ENCODE results near the gene JTB. TPM values are rescaled to one million over a fixed set of nuclear protein-coding genes. Genes with fewer than 3 reads are reported as not detected.

JTB gene
- total RNA-seq, 2 donors from 2014 or later: 151 to 177 TPM

- no peak for DNase-seq
- 86 to 95% methylated on average over 8 to 11 of the region's 11 CpGs for WGBS, 2 donors
- H3K36me3 ChIP-seq (replicated peaks in 1 of 2; ENCODE audit: insufficient read depth in 1 of 2, low read depth in 2 of 2): peaks cover 0 to 16% of the 10 kb centered on the region in 2 donors
Observed at GRCh38 chr1:153951183-153951582, 26.3 kb downstream of the JTB start.

GRCh38 chr1:153946622-153947241 lies 30.7 kb downstream of the JTB start, which contains the start of gene DENND4B:
DENND4B (minus strand) TSS chr1:153946718; CDS start chr1:153944374, 2,344 bp downstream.
- peak; percentile 91 for ATAC-seq
- H3K27ac ChIP-seq: peak within 1 kb of the TSS; percentile 79 to 95 (median 90)
- H3K4me1 ChIP-seq: peaks cover 26% of the 10 kb centered on the region
- 16 to 36% methylated on average over 6 to 13 of the region's 28 CpGs for WGBS, 2 donors
- H3K27me3 ChIP-seq: no peaks in the 10 kb centered on the region
- H3K36me3 ChIP-seq (replicated peaks in 1 of 2; ENCODE audit: insufficient read depth in 1 of 2, low read depth in 2 of 2): peaks cover 0 to 12% of the 10 kb centered on the region in 2 donors
- DNase-seq: peak; percentile 80 to 86 (median 84)
- H3K9me3 ChIP-seq: no peaks in the 10 kb centered on the region
- H3K4me3 ChIP-seq: peak within 1 kb of the TSS; percentile 32 to 74
- intact Hi-C loops (cut with DNase I): loop anchor here (10.0 kb wide), 1 partner anchor 142 kb away; no protein-coding TSS in a partner anchor
- peak; percentile 89 to 99 (median 97) for TF ChIP-seq CTCF (IDR thresholded peaks at IDR 0.05)
- no peak for TF ChIP-seq POLR2A (IDR thresholded peaks at IDR 0.05)

More at GRCh38 chr1:153951183-153951582, 26.3 kb downstream of the JTB start:
- intact Hi-C loops (cut with DNase I): no loop called here
- no peak overlapping the region for H3K4me3 ChIP-seq
- no peak overlapping the region for H3K27ac ChIP-seq
- no peaks in the 10 kb centered on the region for H3K9me3 ChIP-seq
- no peak for ATAC-seq
- TF ChIP-seq CTCF (IDR thresholded peaks at IDR 0.05) (no peak), POLR2A (IDR thresholded peaks at IDR 0.05) (no peak)
- H3K4me1 ChIP-seq: peaks cover 12% of the 10 kb centered on the region
- no peaks in the 10 kb centered on the region for H3K27me3 ChIP-seq

- no peaks in the 10 kb centered on the region for H3K27me3 ChIP-seq
- intact Hi-C loops (cut with DNase I): loop anchor here (10.0 kb wide), 1 partner anchor 141 kb away; no protein-coding TSS in a partner anchor
- peaks cover 0 to 6% of the 10 kb centered on the region in 2 donors for H3K36me3 ChIP-seq (replicated peaks in 1 of 2; ENCODE audit: insufficient read depth in 1 of 2, low read depth in 2 of 2)
- H3K27ac ChIP-seq: peak overlapping the region; percentile 79 to 95 (median 90)
- peak overlapping the region; percentile 32 to 74 for H3K4me3 ChIP-seq
- no peak for TF ChIP-seq CTCF (IDR thresholded peaks at IDR 0.05)
- TF ChIP-seq POLR2A (IDR thresholded peaks at IDR 0.05): peak in 2 of 3 donors; percentile 48 to 52
- DNase-seq: peak; percentile 72 to 86 (median 76)
- peaks cover 26% of the 10 kb centered on the region for H3K4me1 ChIP-seq
- ATAC-seq: peak; percentile 76
- 1% methylated on average over 89 of the region's 95 CpGs; no CpG with 5 or more reads in 1 of the 2 donors for WGBS, 2 donors
- H3K9me3 ChIP-seq: no peaks in the 10 kb centered on the region
Observed at GRCh38 chr1:153945795-153946621, 31.5 kb downstream of the JTB start.

- Histone ChIP-seq H3K36me3 (replicated peaks in 1 of 2; ENCODE audit: insufficient read depth in 1 of 2, low read depth in 2 of 2) (peaks cover 0 to 2% of the 10 kb centered on the region in 2 donors), H3K27me3 (no peaks in the 10 kb centered on the region), H3K4me1 (peaks cover 26% of the 10 kb centered on the region), H3K4me3 (peak overlapping the region; percentile 32 to 74), H3K9me3 (no peaks in the 10 kb centered on the region), H3K27ac (peak overlapping the region; percentile 79 to 95 (median 90))
- intact Hi-C loops (cut with DNase I): loop anchor here (10.0 kb wide), 1 partner anchor 140 kb away; no protein-coding TSS in a partner anchor
- no peak for TF ChIP-seq POLR2A (IDR thresholded peaks at IDR 0.05)
- no peak for TF ChIP-seq CTCF (IDR thresholded peaks at IDR 0.05)
- ATAC-seq (no peak), DNase-seq (peak in 3 of 4 donors; percentile 29 to 71 (median 30))
- 26 to 71% methylated on average over 7 to 11 of the region's 12 CpGs for WGBS, 2 donors
Observed at GRCh38 chr1:153945131-153945794, 32.2 kb downstream of the JTB start.
